WERI-Rb-1 (cell line): ENCODE data around the gene CDC45.

Source experiments
- DNase-seq: peaks from one replicate; pipeline ENCODE4 v3.0.0-alpha.2; 2020
- H3K27ac ChIP-seq: fragments of 250-450 bp; sonication (Bioruptor Pico); 2 replicates; pipeline ENCODE4 v1.5.1; 2020; ENCODE audit warnings: mild to moderate bottlenecking, moderate library complexity
- H3K27me3 ChIP-seq: fragments of 250-450 bp; sonication (Bioruptor Pico); 2 replicates; pipeline ENCODE4 v1.5.1; 2021; ENCODE audit warnings: mild to moderate bottlenecking, low read depth, moderate library complexity; ENCODE audit not compliant: insufficient read depth, severe bottlenecking
- H3K36me3 ChIP-seq: fragments of 250-450 bp; sonication (Bioruptor Pico); 2 replicates; pipeline ENCODE4 v1.5.1; 2020; ENCODE audit warnings: mild to moderate bottlenecking, moderate library complexity
- H3K4me3 ChIP-seq: 2 replicates; pipeline ENCODE4 v1.5.1; 2011; ENCODE audit warnings: low read depth, mild to moderate bottlenecking, control low read depth, low read length
- H3K9me3 ChIP-seq: fragments of 250-450 bp; sonication (Bioruptor Pico); 2 replicates; pipeline ENCODE4 v1.5.1; 2021; ENCODE audit warnings: mild to moderate bottlenecking, moderate library complexity; ENCODE audit not compliant: severe bottlenecking
- CTCF ChIP-seq: IDR thresholded peaks from 2 replicates; pipeline ENCODE4 v1.5.1; 2011; ENCODE audit warnings: low read depth, mild to moderate bottlenecking, control low read depth, inconsistent platforms, low read length

Gene CDC45

DNA sequence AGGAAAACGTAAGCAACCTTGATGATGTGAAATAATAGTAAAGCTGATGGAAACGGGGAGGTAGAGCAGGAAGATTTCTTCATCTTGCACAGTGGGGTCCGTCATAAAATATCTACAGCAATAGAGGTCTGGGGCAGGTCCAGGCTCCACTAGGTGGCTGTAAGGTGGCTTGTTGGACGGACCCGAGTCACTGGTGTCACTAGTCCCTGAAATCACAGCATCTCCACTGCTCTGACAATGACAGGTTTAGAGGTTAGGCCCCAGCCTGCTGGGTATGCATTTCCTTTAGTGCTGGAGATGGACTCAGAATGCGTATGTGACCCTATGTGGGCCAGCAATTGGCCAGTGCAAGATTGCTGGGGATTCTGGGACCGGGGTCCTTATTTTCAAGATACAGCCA, 69.7 kb downstream of the CDC45 start:
- DNase-seq = no peak
- H3K27me3 ChIP-seq = no peaks in the 10 kb centered on the region
- H3K36me3 ChIP-seq = no peaks in the 10 kb centered on the region
- no peak overlapping the region for H3K4me3 ChIP-seq
- no peak overlapping the region for H3K27ac ChIP-seq
- TF ChIP-seq CTCF = no peak
- peaks cover 4% of the 10 kb centered on the region for H3K9me3 ChIP-seq

GRCh38 chr22:19550382-19550781, 70.7 kb downstream of the CDC45 start:
- Histone ChIP-seq H3K27me3 (no peaks in the 10 kb centered on the region), H3K4me3 (no peak overlapping the region), H3K27ac (no peak overlapping the region), H3K9me3 (peaks cover 4% of the 10 kb centered on the region), H3K36me3 (no peaks in the 10 kb centered on the region)
- DNase-seq = no peak
- no peak for TF ChIP-seq CTCF

GRCh38 chr22:19553201-19553600, 73.5 kb downstream of the CDC45 start:
- TF ChIP-seq CTCF = no peak

DNA sequence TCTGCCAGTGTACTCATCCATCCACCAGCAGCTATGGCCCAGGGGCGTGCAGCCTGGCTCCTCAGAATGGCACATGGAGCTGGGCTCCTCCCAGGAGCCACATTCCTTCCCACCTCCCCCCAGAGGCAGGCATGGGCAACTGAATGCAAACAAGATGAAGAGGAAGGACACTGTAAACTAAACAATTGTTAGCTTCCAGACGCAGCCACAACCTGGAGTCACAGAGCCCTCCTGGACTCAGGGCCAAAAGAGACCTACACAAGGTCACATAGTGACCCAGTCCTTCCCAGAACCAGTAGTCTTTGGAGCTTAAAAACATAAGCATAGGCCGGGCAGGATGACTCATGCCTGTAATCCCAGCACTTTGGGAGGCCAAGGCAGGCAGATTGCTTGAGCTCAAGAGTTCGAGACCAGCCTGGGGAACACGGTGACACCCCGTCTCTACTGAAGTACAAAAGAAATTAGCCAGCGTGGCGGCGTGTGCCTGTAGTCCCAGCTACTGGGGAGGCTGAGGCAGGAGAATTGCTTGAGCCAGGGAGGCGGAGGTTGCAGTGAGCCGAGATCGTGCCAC, 75.2 kb downstream of the CDC45 start:
- no peak overlapping the region for H3K27ac ChIP-seq
- DNase-seq = peak; percentile 18
- H3K27me3 ChIP-seq = no peaks in the 10 kb centered on the region
- H3K9me3 ChIP-seq = peaks cover 4% of the 10 kb centered on the region
- H3K4me3 ChIP-seq = no peak overlapping the region
- no peaks in the 10 kb centered on the region for H3K36me3 ChIP-seq
- peak; percentile 22; the same call in 1 of the 2 replicates for TF ChIP-seq CTCF

More at GRCh38 chr22:19553201-19553600, 73.5 kb downstream of the CDC45 start:
- H3K4me3 ChIP-seq = no peak overlapping the region
- peaks cover 4% of the 10 kb centered on the region for H3K9me3 ChIP-seq
- no peak for DNase-seq
- H3K27ac ChIP-seq = no peak overlapping the region
- H3K27me3 ChIP-seq = no peaks in the 10 kb centered on the region
- no peaks in the 10 kb centered on the region for H3K36me3 ChIP-seq

DNA sequence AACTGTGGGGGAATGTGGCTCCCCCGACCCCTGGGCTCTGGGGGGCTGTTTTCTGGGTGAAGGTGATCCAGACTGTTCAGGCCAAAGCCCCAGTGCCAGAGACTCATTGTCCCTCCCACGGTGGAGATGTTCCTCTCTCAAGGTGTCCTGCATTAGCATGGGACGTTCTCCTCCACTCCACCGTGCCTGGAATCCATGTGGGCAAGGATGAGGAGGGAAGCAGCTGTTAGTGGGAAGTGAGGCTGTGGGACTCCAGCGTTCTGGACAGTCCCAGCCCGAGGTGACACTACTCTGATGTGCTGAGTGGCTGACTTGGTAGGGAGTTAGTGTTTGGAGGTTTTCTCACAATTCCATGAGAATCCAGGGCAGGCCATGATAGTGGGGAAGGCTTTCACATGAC, 75.9 kb downstream of the CDC45 start:
- H3K27ac ChIP-seq = no peak overlapping the region
- H3K4me3 ChIP-seq = no peak overlapping the region
- no peak for DNase-seq
- peaks cover 4% of the 10 kb centered on the region for H3K9me3 ChIP-seq
- no peak for TF ChIP-seq CTCF
- no peaks in the 10 kb centered on the region for H3K36me3 ChIP-seq
- H3K27me3 ChIP-seq = no peaks in the 10 kb centered on the region

GRCh38 chr22:19556963-19557545, 77.3 kb downstream of the CDC45 start:
- no peak for DNase-seq
- Histone ChIP-seq H3K27ac (no peak overlapping the region), H3K9me3 (peaks cover 4% of the 10 kb centered on the region), H3K27me3 (no peaks in the 10 kb centered on the region), H3K4me3 (no peak overlapping the region), H3K36me3 (no peaks in the 10 kb centered on the region)
- no peak for TF ChIP-seq CTCF
